ENCODE measurements around the gene OBSCN. TPM values are rescaled to one million over a fixed set of nuclear protein-coding genes. Genes with fewer than 3 reads are reported as not detected.

The OBSCN gene
- total RNA-seq, 1 experiment from 2014 or later, result 10.5 TPM

DNA sequence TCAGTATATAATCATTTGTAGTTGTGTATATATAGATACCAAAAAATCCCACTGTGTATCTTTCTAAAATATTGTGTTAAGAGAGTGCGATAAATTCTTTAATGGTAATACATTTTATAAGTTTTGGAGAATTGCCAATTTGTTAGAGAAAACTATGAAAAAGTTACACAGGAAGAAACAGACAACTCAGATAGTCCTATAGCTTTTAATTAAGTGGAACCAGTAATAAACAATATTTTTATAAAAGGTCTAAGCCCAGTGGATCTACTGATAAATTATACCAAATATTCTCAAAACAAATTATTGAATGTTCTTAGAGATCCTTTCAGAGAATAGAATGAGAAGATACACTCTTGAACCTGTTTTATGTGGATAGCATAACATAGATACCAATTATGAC, 50.6 kb downstream of the OBSCN start:
- H3K9me3 ChIP-seq (ENCODE audit: control insufficient read depth, insufficient read depth, low read depth, low read length), result no peaks in the 10 kb centered on the region
- no TSS peak for BruUV-seq (replicated peaks)
- ATAC-seq, result no peak
- H3K4me1 ChIP-seq (ENCODE audit: control insufficient read depth, insufficient read depth, low read length), result no peaks in the 10 kb centered on the region
- in situ Hi-C loops (cut with HindIII; ENCODE audit: low pct_unique_long_range_greater_than_20kb, low sequenced_read_pairs), result no loop called here
- no peaks in the 10 kb centered on the region for H3K36me3 ChIP-seq (ENCODE audit: control insufficient read depth, insufficient read depth, low read length)
- H3K27me3 ChIP-seq (ENCODE audit: control insufficient read depth, insufficient read depth, low read length), result no peaks in the 10 kb centered on the region
- POLR2A ChIA-PET, result no interaction called here
- CTCF ChIA-PET, result no interaction called here
- DNase-seq (ENCODE audit: low read depth, low spot score), result no peak
- intact Hi-C loops (cut with micrococcal nuclease; ENCODE audit: unreplicated experiment), result no loop called here
- TF ChIP-seq POLR2AphosphoS5 (IDR thresholded peaks at IDR 0.05; ENCODE audit: low read depth, low read length) (no peak), SIN3A (IDR thresholded peaks at IDR 0.05; ENCODE audit: borderline replicate concordance, insufficient read depth, low read depth, low read length) (no peak), TCF7L2 (IDR thresholded peaks at IDR 0.05; ENCODE audit: low read depth, low read length) (no peak)
- TF ChIP-seq, protein P1, sequence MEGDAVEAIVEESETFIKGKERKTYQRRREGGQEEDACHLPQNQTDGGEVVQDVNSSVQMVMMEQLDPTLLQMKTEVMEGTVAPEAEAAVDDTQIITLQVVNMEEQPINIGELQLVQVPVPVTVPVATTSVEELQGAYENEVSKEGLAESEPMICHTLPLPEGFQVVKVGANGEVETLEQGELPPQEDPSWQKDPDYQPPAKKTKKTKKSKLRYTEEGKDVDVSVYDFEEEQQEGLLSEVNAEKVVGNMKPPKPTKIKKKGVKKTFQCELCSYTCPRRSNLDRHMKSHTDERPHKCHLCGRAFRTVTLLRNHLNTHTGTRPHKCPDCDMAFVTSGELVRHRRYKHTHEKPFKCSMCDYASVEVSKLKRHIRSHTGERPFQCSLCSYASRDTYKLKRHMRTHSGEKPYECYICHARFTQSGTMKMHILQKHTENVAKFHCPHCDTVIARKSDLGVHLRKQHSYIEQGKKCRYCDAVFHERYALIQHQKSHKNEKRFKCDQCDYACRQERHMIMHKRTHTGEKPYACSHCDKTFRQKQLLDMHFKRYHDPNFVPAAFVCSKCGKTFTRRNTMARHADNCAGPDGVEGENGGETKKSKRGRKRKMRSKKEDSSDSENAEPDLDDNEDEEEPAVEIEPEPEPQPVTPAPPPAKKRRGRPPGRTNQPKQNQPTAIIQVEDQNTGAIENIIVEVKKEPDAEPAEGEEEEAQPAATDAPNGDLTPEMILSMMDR (IDR thresholded peaks at IDR 0.05), result no peak
- TF ChIP-seq, protein P2, sequence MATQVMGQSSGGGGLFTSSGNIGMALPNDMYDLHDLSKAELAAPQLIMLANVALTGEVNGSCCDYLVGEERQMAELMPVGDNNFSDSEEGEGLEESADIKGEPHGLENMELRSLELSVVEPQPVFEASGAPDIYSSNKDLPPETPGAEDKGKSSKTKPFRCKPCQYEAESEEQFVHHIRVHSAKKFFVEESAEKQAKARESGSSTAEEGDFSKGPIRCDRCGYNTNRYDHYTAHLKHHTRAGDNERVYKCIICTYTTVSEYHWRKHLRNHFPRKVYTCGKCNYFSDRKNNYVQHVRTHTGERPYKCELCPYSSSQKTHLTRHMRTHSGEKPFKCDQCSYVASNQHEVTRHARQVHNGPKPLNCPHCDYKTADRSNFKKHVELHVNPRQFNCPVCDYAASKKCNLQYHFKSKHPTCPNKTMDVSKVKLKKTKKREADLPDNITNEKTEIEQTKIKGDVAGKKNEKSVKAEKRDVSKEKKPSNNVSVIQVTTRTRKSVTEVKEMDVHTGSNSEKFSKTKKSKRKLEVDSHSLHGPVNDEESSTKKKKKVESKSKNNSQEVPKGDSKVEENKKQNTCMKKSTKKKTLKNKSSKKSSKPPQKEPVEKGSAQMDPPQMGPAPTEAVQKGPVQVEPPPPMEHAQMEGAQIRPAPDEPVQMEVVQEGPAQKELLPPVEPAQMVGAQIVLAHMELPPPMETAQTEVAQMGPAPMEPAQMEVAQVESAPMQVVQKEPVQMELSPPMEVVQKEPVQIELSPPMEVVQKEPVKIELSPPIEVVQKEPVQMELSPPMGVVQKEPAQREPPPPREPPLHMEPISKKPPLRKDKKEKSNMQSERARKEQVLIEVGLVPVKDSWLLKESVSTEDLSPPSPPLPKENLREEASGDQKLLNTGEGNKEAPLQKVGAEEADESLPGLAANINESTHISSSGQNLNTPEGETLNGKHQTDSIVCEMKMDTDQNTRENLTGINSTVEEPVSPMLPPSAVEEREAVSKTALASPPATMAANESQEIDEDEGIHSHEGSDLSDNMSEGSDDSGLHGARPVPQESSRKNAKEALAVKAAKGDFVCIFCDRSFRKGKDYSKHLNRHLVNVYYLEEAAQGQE (IDR thresholded peaks at IDR 0.05; ENCODE audit: insufficient read depth in 1 of 2, low read depth in 2 of 2, low read length in 1 of 2), result no peak
- no peak overlapping the region for H3K27ac ChIP-seq (ENCODE audit: low read length)
- H3K4me3 ChIP-seq (ENCODE audit: low read depth in 2 of 2, low read length in 2 of 2), result no peak overlapping the region

DNA sequence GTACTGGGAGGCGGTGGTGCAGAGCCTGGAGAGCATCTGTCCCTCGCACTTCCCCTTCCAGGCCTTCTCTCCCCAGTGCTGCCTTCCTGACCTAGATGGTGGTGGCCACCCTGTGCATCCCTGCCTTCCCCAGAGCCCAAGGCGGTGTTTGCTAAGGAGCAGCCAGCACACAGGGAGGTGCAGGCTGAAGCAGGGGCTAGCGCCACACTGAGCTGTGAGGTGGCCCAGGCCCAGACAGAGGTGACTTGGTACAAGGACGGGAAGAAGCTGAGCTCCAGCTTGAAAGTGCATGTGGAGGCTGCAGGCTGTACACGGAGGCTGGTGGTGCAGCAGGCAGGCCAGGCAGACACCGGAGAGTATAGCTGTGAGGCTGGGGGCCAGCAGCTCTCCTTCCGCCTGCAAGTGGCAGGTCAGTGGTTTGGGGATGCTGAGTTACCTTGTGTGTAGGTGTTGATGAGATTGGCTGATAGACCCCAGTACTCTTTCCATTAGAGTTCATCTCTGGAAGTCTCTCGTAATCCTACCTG, 51.6 kb downstream of the OBSCN start:
- H3K4me3 ChIP-seq (ENCODE audit: low read depth in 2 of 2, low read length in 2 of 2), result no peak overlapping the region

More for the DNA sequence above, 51.6 kb downstream of the OBSCN start:
- 0 out of 2 replicates have a peak, but pooled peaks have one; percentile 42 for ATAC-seq
- no peaks in the 10 kb centered on the region for H3K27me3 ChIP-seq (ENCODE audit: control insufficient read depth, insufficient read depth, low read length)
- intact Hi-C loops (cut with micrococcal nuclease; ENCODE audit: unreplicated experiment) (no loop called here), in situ Hi-C loops (cut with HindIII; ENCODE audit: low pct_unique_long_range_greater_than_20kb, low sequenced_read_pairs) (no loop called here)
- CTCF ChIA-PET, result no interaction called here
- no peaks in the 10 kb centered on the region for H3K9me3 ChIP-seq (ENCODE audit: control insufficient read depth, insufficient read depth, low read depth, low read length)
- no peaks in the 10 kb centered on the region for H3K36me3 ChIP-seq (ENCODE audit: control insufficient read depth, insufficient read depth, low read length)
- no peak for DNase-seq (ENCODE audit: low read depth, low spot score)
- no TSS peak for BruUV-seq (replicated peaks)
- H3K27ac ChIP-seq (ENCODE audit: low read length), result no peak overlapping the region
- no peaks in the 10 kb centered on the region for H3K4me1 ChIP-seq (ENCODE audit: control insufficient read depth, insufficient read depth, low read length)
- TF ChIP-seq TCF7L2 (IDR thresholded peaks at IDR 0.05; ENCODE audit: low read depth, low read length) (no peak), POLR2AphosphoS5 (IDR thresholded peaks at IDR 0.05; ENCODE audit: low read depth, low read length) (no peak), SIN3A (IDR thresholded peaks at IDR 0.05; ENCODE audit: borderline replicate concordance, insufficient read depth, low read depth, low read length) (no peak)
- TF ChIP-seq, protein P2 (IDR thresholded peaks at IDR 0.05; ENCODE audit: insufficient read depth in 1 of 2, low read depth in 2 of 2, low read length in 1 of 2), result no peak
- TF ChIP-seq, protein P1 (IDR thresholded peaks at IDR 0.05), result no peak
- POLR2A ChIA-PET, result no interaction called here
